B cell (primary cell): ENCODE measurements around the gene MARK2.

ENCODE experiments used
- CTCF ChIP-seq: fragments of 200-600 bp; IDR thresholded peaks from one replicate; pipeline ENCODE4 v1.8.0; 2022; ENCODE audit warnings: antibody characterized with exemption, mild to moderate bottlenecking
- EZH2 ChIP-seq: IDR thresholded peaks from 2 replicates; pipeline ENCODE4 v1.6.1; 2012; ENCODE audit warnings: borderline replicate concordance, low read depth, mild to moderate bottlenecking, moderate library complexity, low read length; ENCODE audit not compliant: insufficient read depth, poor library complexity, severe bottlenecking

GRCh38 chr11:63897459-63898146 lies 58.7 kb downstream of the MARK2 start:
- TF ChIP-seq CTCF, result no peak
- TF ChIP-seq EZH2, result no peak
